NT2/D1 (cell line): Measurements from ENCODE around the gene PCSK4.
"Not testable (repeated sequence)": the region's sequence is repeated elsewhere in the genome, so short reads cannot be mapped to it uniquely, and the experiment has no call there.

ENCODE experiments used
- DNase-seq: peaks from one replicate; pipeline ENCODE4 v3.0.0-alpha.2; 2011; ENCODE audit warnings: low read depth, low spot score
- H3K27me3 ChIP-seq: 2 replicates; pipeline ENCODE4 v1.6.0; 2011; ENCODE audit warnings: mild to moderate bottlenecking; ENCODE audit not compliant: insufficient read length, insufficient read depth
- H3K36me3 ChIP-seq: 2 replicates; pipeline ENCODE4 v1.6.1; 2011; ENCODE audit warnings: mild to moderate bottlenecking, low read length, mixed read lengths; ENCODE audit not compliant: insufficient read depth, insufficient read length
- H3K4me1 ChIP-seq: 2 replicates; pipeline ENCODE4 v1.5.1; 2011; ENCODE audit not compliant: insufficient read depth, insufficient read length
- H3K4me3 ChIP-seq: 2 replicates; pipeline ENCODE4 v1.5.1; 2011; ENCODE audit warnings: low read depth; ENCODE audit not compliant: insufficient read length
- H3K9ac ChIP-seq: 2 replicates; pipeline ENCODE4 v1.6.0; 2011; ENCODE audit warnings: low read depth; ENCODE audit not compliant: insufficient read length
- H3K9me3 ChIP-seq: 2 replicates; pipeline ENCODE4 v1.5.1; 2011; ENCODE audit warnings: mild to moderate bottlenecking, low read length; ENCODE audit not compliant: insufficient read depth
- SUZ12 ChIP-seq: IDR thresholded peaks from 2 replicates; pipeline ENCODE4 v1.6.1; 2011; ENCODE audit not compliant: insufficient read length, insufficient read depth; ENCODE audit errors: extremely low read depth
- YY1 ChIP-seq: IDR thresholded peaks from 2 replicates; pipeline ENCODE4 v1.6.1; 2011; ENCODE audit not compliant: insufficient read length, insufficient read depth
- ZNF274 ChIP-seq: IDR thresholded peaks from 2 replicates; pipeline ENCODE4 v1.6.1; 2011; ENCODE audit warnings: mild to moderate bottlenecking, low read depth, low read length

Gene PCSK4

GRCh38 chr19:1481224-1481892 lies 8.8 kb downstream of the PCSK4 start:
- H3K27me3 ChIP-seq, result no peaks in the 10 kb centered on the region
- no peak for DNase-seq
- TF ChIP-seq YY1, result no peak
- TF ChIP-seq ZNF274, result no peak
- no peak for TF ChIP-seq SUZ12
- H3K36me3 ChIP-seq, result peaks cover 12% of the 10 kb centered on the region
- no peaks in the 10 kb centered on the region for H3K9me3 ChIP-seq
- no peak overlapping the region for H3K9ac ChIP-seq
- no peak overlapping the region for H3K4me3 ChIP-seq
- peaks cover 9% of the 10 kb centered on the region for H3K4me1 ChIP-seq

GRCh38 chr19:1478934-1479707 lies 11.0 kb downstream of the PCSK4 start, which contains the start of gene C19orf25:
TSS of gene C19orf25 (minus strand) at chr19:1479215. CDS start at chr19:1478903, 312 bp downstream.
- Histone ChIP-seq H3K27me3 (no peaks in the 10 kb centered on the region), H3K9me3 (no peaks in the 10 kb centered on the region), H3K4me3 (peak within 1 kb of the TSS; percentile 94), H3K4me1 (peaks cover 19% of the 10 kb centered on the region), H3K36me3 (peaks cover 34% of the 10 kb centered on the region), H3K9ac (peak within 1 kb of the TSS; percentile 95)
- TF ChIP-seq ZNF274 (no peak), SUZ12 (no peak), YY1 (no peak)
- DNase-seq, result peak; percentile 94

- H3K4me1 ChIP-seq, result peaks cover 23% of the 10 kb centered on the region
- H3K27me3 ChIP-seq, DNase-seq, H3K9ac ChIP-seq, H3K9me3 ChIP-seq, H3K4me3 ChIP-seq: not testable (repeated sequence)
- H3K36me3 ChIP-seq, result peaks cover 41% of the 10 kb centered on the region
Measured at GRCh38 chr19:1477056-1477455, 13.1 kb downstream of the PCSK4 start.

DNA sequence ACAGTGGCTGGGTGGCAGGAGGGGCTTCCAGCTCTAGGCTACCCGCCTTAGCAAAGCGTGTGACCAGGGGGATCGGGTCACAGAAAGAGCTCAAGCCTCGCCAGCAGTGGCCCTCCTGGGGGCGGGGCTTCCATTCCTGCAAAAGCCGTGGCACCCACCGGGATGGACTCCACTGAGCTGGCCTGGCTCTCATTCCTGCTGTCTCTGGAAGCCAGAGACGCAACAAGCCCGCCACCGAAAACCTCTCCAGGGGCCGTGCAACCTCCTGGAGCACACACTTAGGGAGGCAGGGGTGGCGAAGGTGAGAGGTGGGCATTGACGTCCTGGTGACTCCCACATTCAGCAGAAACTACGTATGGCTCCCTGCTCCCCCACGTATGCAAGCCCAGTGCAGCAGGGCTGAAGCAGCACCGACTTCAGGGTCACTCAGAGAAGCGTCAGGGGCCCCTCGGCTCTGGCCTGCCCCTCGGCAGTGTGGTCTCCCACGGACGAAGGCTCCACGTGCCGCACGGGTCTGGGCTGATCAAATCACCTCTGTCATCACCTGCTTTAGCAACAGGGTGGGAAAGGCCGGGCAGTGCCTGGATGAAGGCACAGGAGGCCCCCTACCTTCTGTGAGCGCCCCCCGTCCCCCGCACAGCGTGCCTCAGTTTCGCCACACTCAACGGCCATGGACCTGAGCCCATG lies 14.3 kb downstream of the PCSK4 start:
- peaks cover 41% of the 10 kb centered on the region for H3K36me3 ChIP-seq
- no peak for DNase-seq

DNA sequence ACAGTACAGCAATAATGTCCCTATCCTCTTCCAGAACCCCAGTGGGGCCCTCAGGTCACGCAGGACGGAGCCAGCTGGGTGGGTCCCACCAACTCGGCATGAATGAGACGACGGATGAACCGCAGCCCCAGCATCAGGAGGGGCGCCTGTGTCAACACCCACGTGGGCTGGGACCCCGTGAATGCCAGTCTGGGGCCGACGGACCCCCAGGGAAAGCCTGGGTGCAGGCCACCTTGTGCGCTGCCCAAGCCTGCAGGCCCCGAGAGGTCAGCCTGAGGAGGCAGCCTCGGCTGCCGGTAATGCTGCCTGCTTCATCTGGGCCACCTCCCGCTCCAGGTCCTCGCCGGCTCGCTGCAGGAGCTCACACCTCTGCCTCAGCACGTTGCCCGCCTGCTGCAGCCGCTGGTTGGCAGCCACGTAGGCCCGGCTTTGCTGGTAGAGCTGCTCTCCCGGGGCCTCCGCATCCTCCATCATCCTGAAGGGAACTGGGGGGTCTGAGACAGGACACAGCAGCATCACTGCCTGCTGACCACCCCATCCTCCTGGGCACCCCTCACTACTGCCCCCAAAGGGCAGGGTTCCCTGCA lies 15.3 kb downstream of the PCSK4 start:
- no peak for DNase-seq
- TF ChIP-seq YY1 (no peak), SUZ12 (no peak), ZNF274 (no peak)
- H3K4me3 ChIP-seq, result no peak overlapping the region
- peaks cover 31% of the 10 kb centered on the region for H3K4me1 ChIP-seq
- peaks cover 41% of the 10 kb centered on the region for H3K36me3 ChIP-seq
- H3K27me3 ChIP-seq, result peaks cover 10% of the 10 kb centered on the region
- peak overlapping the region; percentile 32 for H3K9ac ChIP-seq
- no peaks in the 10 kb centered on the region for H3K9me3 ChIP-seq

More for the DNA sequence above, 14.3 kb downstream of the PCSK4 start:
- peaks cover 8% of the 10 kb centered on the region for H3K27me3 ChIP-seq
- no peak overlapping the region for H3K4me3 ChIP-seq
- peaks cover 28% of the 10 kb centered on the region for H3K4me1 ChIP-seq
- H3K9me3 ChIP-seq, result no peaks in the 10 kb centered on the region
- TF ChIP-seq YY1, result no peak
- no peak for TF ChIP-seq ZNF274
- no peak for TF ChIP-seq SUZ12
- peak overlapping the region; percentile 50 for H3K9ac ChIP-seq

DNA sequence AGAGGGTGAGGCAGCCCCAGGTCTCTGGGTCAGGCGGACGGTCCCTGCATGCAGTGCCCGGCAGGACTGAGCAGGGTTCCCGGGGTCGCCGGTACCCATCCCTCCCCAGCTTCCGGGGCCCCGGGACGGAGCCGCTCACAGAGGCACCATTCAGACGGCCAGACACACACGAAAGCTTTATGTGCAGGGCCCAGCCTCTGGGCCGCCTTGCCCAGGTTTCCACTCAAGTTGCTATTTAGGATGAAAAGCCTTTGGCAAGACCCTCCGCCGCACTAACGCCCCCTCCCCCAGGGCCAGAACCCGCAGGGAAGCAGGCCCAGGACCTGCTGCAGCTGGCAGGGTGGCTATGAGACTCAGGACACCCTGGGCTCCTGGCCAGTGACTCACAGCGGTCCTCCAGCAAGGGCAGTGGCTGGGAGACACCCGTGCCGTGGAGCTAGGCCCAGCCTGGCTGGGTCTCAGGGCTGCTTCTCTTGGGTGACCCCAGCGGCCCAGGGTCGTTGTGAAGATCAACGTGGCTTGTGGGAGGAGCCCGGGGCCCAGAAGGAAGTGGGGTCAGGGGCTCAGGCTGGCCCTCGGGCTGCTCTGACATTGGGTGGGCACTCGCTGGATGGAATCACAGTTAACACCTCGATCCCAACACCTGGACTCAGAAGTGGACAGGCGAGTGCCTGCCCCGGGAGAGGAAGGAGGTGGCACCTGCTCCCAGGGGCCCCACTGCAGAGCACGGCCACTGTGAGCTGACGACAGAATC lies 16.0 kb downstream of the PCSK4 start:
- H3K9ac ChIP-seq, result peak overlapping the region; percentile 32
- H3K9me3 ChIP-seq, result no peaks in the 10 kb centered on the region
- DNase-seq, result no peak
- H3K4me3 ChIP-seq, result no peak overlapping the region
- peaks cover 15% of the 10 kb centered on the region for H3K27me3 ChIP-seq
- peaks cover 41% of the 10 kb centered on the region for H3K36me3 ChIP-seq
- TF ChIP-seq YY1 (no peak), SUZ12 (no peak), ZNF274 (no peak)
- H3K4me1 ChIP-seq, result peaks cover 31% of the 10 kb centered on the region
